ENCODE results near the gene ZNF775. TPM values are rescaled to one million over a fixed set of nuclear protein-coding genes. Genes with fewer than 3 reads are reported as not detected.

ZNF775 gene
- total and polyA plus RNA-seq, 8 donors, result 4.0 to 11.7 (median 5.8) TPM

GRCh38 chr7:150421831-150422230 is 42.7 kb downstream of the ZNF775 start:
- no peak for TF ChIP-seq CTCF (IDR thresholded peaks at IDR 0.05)
- intact Hi-C loops (cut with DNase I), result loop anchor here in 1 of 2 donors (10.0 kb wide), 1 partner anchor 67 kb away; no protein-coding TSS in a partner anchor

GRCh38 chr7:150425670-150426069 is 46.5 kb downstream of the ZNF775 start:
- Histone ChIP-seq H3K9me3 (no peaks in the 10 kb centered on the region), H3K4me3 (no peak overlapping the region), H3K4me1 (peaks cover 0 to 7% of the 10 kb centered on the region in 2 donors), H3K36me3 (no peaks in the 10 kb centered on the region), H3K27ac (no peak overlapping the region), H3K27me3 (no peaks in the 10 kb centered on the region)
- intact Hi-C loops (cut with DNase I), result loop anchor here in 1 of 2 donors (10.0 kb wide), 1 partner anchor 71 kb away; no protein-coding TSS in a partner anchor
- no peak for TF ChIP-seq CTCF (IDR thresholded peaks at IDR 0.05)
- ATAC-seq (no peak), DNase-seq (peak in 1 of 4 donors; percentile 6)

More at GRCh38 chr7:150421831-150422230, 42.7 kb downstream of the ZNF775 start:
- Histone ChIP-seq H3K27me3 (no peaks in the 10 kb centered on the region), H3K27ac (no peak overlapping the region), H3K9me3 (no peaks in the 10 kb centered on the region), H3K4me1 (no peaks in the 10 kb centered on the region), H3K4me3 (no peak overlapping the region), H3K36me3 (no peaks in the 10 kb centered on the region)
- ATAC-seq (no peak), DNase-seq (peak in 1 of 4 donors; percentile 17)

- ATAC-seq, result peak; percentile 65
- peaks cover 0 to 15% of the 10 kb centered on the region in 2 donors for H3K4me1 ChIP-seq
Observed at GRCh38 chr7:150428671-150429451, 49.7 kb downstream of the ZNF775 start.

GRCh38 chr7:150429699-150430098 is 50.6 kb downstream of the ZNF775 start:
- no peak overlapping the region for H3K4me3 ChIP-seq
- ATAC-seq, result no peak
- TF ChIP-seq CTCF (IDR thresholded peaks at IDR 0.05), result no peak
- H3K27ac ChIP-seq, result no peak overlapping the region
- no peaks in the 10 kb centered on the region for H3K9me3 ChIP-seq
- peaks cover 0 to 23% of the 10 kb centered on the region in 2 donors for H3K4me1 ChIP-seq
- H3K36me3 ChIP-seq, result no peaks in the 10 kb centered on the region
- intact Hi-C loops (cut with DNase I), result loop anchor here in 1 of 2 donors (10.0 kb wide), 1 partner anchor 75 kb away; no protein-coding TSS in a partner anchor
- DNase-seq, result peak in 1 of 4 donors; percentile 8
- no peaks in the 10 kb centered on the region for H3K27me3 ChIP-seq

More at GRCh38 chr7:150428671-150429451, 49.7 kb downstream of the ZNF775 start:
- no peak overlapping the region for H3K4me3 ChIP-seq
- intact Hi-C loops (cut with DNase I), result loop anchor here in 1 of 2 donors (10.0 kb wide), 1 partner anchor 74 kb away; no protein-coding TSS in a partner anchor
- no peak overlapping the region for H3K27ac ChIP-seq
- no peak for TF ChIP-seq CTCF (IDR thresholded peaks at IDR 0.05)
- no peaks in the 10 kb centered on the region for H3K9me3 ChIP-seq
- H3K36me3 ChIP-seq, result no peaks in the 10 kb centered on the region
- no peaks in the 10 kb centered on the region for H3K27me3 ChIP-seq
- peak in 1 of 4 donors; percentile 57 for DNase-seq

- H3K27me3 ChIP-seq, result no peaks in the 10 kb centered on the region
- intact Hi-C loops (cut with DNase I), result no loop called here
- ATAC-seq, result no peak
- H3K36me3 ChIP-seq, result no peaks in the 10 kb centered on the region
- peak in 1 of 4 donors; percentile 24 for DNase-seq
- no peak overlapping the region for H3K4me3 ChIP-seq
- H3K27ac ChIP-seq, result no peak overlapping the region
- H3K4me1 ChIP-seq, result peaks cover 0 to 28% of the 10 kb centered on the region in 2 donors
- no peaks in the 10 kb centered on the region for H3K9me3 ChIP-seq
- TF ChIP-seq CTCF (IDR thresholded peaks at IDR 0.05), result no peak
Observed at GRCh38 chr7:150430465-150431085, 51.4 kb downstream of the ZNF775 start.
